CD4-positive, CD25-positive, alpha-beta regulatory T cell (primary cell): ENCODE measurements around the gene AMOTL2. TPM values are rescaled to one million over a fixed set of nuclear protein-coding genes. Genes with fewer than 3 reads are reported as not detected.

Experiments
- ATAC-seq, 2 donors: fragments of 150-1000 bp; cut with Tn5 transposase; one replicate each; pipeline ENCODE4 v1.10.0; 2021; ENCODE audit warnings: low read depth in 2 of 2, moderate number of reproducible peaks in 2 of 2, moderate library complexity in 1 of 2
- DNase-seq, 3 donors: peaks; one replicate each; pipeline versions ENCODE4 v3.0.0 to v3.0.0-alpha.2; 2012 to 2022; ENCODE audit warnings: mixed read lengths in 1 of 3
- H3K27ac ChIP-seq: one replicate; pipeline ENCODE4 v1.7.0; 2013; ENCODE audit warnings: mild to moderate bottlenecking, low read length; ENCODE audit not compliant: insufficient read depth, poor library complexity, severe bottlenecking
- H3K27me3 ChIP-seq: one replicate; pipeline ENCODE4 v1.7.0; 2013; ENCODE audit warnings: low read length; ENCODE audit not compliant: control insufficient read depth, insufficient read depth
- H3K36me3 ChIP-seq: one replicate; pipeline ENCODE4 v1.7.0; 2013; ENCODE audit warnings: mild to moderate bottlenecking, low read length, moderate library complexity; ENCODE audit not compliant: control insufficient read depth, insufficient read depth
- H3K4me1 ChIP-seq: 2 replicates; pipeline ENCODE4 v1.7.0; 2013; ENCODE audit warnings: mild to moderate bottlenecking, low read length; ENCODE audit not compliant: insufficient read depth, control insufficient read depth, poor library complexity, severe bottlenecking
- H3K4me3 ChIP-seq: one replicate; pipeline ENCODE4 v1.7.0; 2013; ENCODE audit warnings: low read depth, mild to moderate bottlenecking, low read length, moderate library complexity
- H3K9me3 ChIP-seq, 2 experiments: 1 replicate in 1 of 2; 2 replicates in 1 of 2; pipeline ENCODE4 v1.7.0; 2013; ENCODE audit warnings: low read length in 2 of 2, mild to moderate bottlenecking in 1 of 2, moderate library complexity in 1 of 2; ENCODE audit not compliant: control insufficient read depth in 2 of 2
- H3K27ac Mint-ChIP-seq, 3 donors: one replicate each; pipeline ENCODE4 v1.8.0; 2020 to 2022; ENCODE audit warnings: mild to moderate bottlenecking in 3 of 3, mixed read lengths in 3 of 3, moderate library complexity in 2 of 3
- H3K27me3 Mint-ChIP-seq: one replicate; pipeline ENCODE4 v1.8.0; 2022; ENCODE audit warnings: mild to moderate bottlenecking, mixed read lengths
- H3K36me3 Mint-ChIP-seq: one replicate; pipeline ENCODE4 v1.8.0; 2020; ENCODE audit warnings: mixed read lengths
- H3K4me1 Mint-ChIP-seq, 4 donors: one replicate each; pipeline ENCODE4 v1.8.0; 2020 to 2022; ENCODE audit warnings: mixed read lengths in 4 of 4, mild to moderate bottlenecking in 1 of 4
- H3K4me3 Mint-ChIP-seq, 4 donors: one replicate each; pipeline ENCODE4 v1.8.0; 2020 to 2022; ENCODE audit warnings: mild to moderate bottlenecking in 4 of 4, mixed read lengths in 4 of 4, moderate library complexity in 3 of 4
- H3K9me3 Mint-ChIP-seq, 7 donors: one replicate each; pipeline ENCODE4 v1.8.0; 2020 to 2022; ENCODE audit warnings: mixed read lengths in 7 of 7, mild to moderate bottlenecking in 3 of 7, moderate library complexity in 2 of 7
- polyA plus RNA-seq, 4 donors: library from polyadenylated mRNA; unstranded; fragments of 300-500 nt; fragmentation: Illumina TruSeq; gene quantifications; one replicate each; pipeline ENCODE4 v1.2.3, GENCODE V29; 2021
- total RNA-seq: library from RNA; stranded (reverse); gene quantifications from one replicate; pipeline ENCODE4 v1.2.3, GENCODE V29; 2022

Gene AMOTL2
- total and polyA plus RNA-seq, 5 donors from 2014 or later: not detected

DNA sequence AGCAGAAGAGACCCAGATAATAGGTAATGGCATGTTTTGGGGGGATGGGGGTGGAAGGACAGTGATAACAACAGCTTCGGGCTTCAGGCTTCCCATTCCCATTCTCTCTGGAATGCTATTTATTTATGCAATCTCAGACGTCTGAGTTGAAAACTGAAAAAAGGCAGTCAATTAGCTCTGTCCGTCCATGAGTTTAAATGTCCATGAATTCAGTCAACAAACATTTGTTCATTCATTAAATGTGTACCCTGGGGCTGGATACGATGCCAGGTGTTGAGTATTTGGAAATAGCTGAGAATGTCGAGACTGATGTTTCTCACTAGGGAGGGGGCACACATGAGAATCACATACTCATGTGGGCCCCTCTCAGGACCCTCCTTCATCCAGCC, 42.4 kb downstream of the AMOTL2 start:
- Mint-ChIP-seq H3K4me1 (no peaks in the 10 kb centered on the region), H3K9me3 (peaks cover 0 to 1% (median 0%) of the 10 kb centered on the region in 7 donors), H3K27ac (no peak overlapping the region), H3K4me3 (no peak overlapping the region), H3K36me3 (no peaks in the 10 kb centered on the region), H3K27me3 (no peaks in the 10 kb centered on the region)
- Histone ChIP-seq H3K36me3 (no peaks in the 10 kb centered on the region), H3K4me1 (no peaks in the 10 kb centered on the region), H3K27me3 (no peaks in the 10 kb centered on the region), H3K9me3 (no peaks in the 10 kb centered on the region), H3K27ac (no peak overlapping the region), H3K4me3 (no peak overlapping the region)
- no peak for ATAC-seq
- DNase-seq: no peak

DNA sequence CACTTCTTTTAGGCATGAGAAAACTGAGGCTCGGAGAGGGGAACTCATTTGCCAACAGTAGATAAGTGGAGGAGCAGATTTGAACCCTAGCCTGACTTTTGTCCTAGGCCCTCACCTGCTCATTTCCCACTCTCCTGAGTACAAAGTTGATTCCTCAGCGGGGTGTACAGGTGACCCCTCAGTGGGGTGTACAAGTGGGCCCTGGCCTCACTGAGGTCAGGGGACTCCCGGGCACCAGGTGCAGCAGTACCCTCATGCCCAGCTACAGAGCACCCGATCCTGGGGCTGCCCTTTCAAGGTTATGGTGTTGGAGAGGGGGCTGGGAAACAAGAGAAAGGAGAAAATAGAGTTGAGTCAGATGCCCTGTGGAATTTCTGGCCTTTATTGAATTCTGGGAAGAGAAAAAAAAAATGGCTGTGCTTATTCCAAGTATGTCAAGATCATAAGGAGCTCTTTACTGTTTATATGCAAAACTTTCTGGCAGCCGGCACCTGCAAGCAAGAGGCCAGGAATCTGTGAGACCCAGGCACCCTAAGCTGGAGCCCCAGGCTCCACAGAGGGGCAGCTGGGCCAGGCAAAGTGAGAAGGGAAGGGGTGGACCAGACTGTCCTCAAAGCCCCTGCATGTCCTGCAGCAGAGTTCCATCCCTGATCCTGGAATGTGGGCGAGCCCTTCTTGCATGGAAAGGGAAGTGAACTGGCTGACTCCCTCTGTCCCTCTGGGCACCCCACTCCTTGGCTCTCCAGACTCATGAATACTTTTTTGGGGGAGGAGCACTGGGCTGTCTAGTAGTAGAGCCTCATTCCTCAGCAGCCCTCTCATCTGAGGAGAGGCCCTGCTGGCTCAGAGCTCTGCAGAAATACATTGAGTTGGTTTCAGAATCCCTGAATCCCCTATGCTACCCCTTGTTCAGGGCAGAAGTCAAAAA, 43.1 kb downstream of the AMOTL2 start:
- no peaks in the 10 kb centered on the region for H3K9me3 ChIP-seq
- H3K36me3 ChIP-seq: no peaks in the 10 kb centered on the region
- Mint-ChIP-seq H3K36me3 (no peaks in the 10 kb centered on the region), H3K9me3 (peaks cover 0 to 1% (median 0%) of the 10 kb centered on the region in 7 donors), H3K27me3 (no peaks in the 10 kb centered on the region), H3K4me3 (no peak overlapping the region), H3K27ac (no peak overlapping the region), H3K4me1 (no peaks in the 10 kb centered on the region)
- no peaks in the 10 kb centered on the region for H3K4me1 ChIP-seq
- no peaks in the 10 kb centered on the region for H3K27me3 ChIP-seq
- DNase-seq (no peak), ATAC-seq (no peak)
- H3K27ac ChIP-seq: no peak overlapping the region
- no peak overlapping the region for H3K4me3 ChIP-seq

DNA sequence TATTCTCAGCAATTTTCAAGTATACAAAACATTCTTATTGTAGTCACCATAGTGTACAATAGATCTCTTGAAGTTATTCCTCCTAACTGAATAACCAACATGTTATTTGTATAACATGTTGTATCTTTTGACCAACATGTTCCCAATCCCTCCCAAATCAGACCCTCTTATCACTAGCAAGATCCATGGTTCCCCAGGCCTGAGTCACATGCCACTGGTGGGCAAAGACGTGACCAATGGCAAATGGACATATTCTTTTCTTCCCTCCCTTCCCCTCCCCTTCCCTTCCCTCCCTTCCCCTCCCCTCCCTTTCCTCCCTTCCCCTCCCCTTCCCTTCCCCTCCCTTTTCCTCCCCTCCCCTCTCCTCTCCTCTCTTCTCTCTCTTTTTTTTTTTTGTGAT, 45.4 kb downstream of the AMOTL2 start:
- Histone ChIP-seq H3K4me1 (no peaks in the 10 kb centered on the region), H3K4me3 (no peak overlapping the region), H3K27me3 (peaks cover 2% of the 10 kb centered on the region), H3K36me3 (no peaks in the 10 kb centered on the region), H3K9me3 (no peaks in the 10 kb centered on the region), H3K27ac (no peak overlapping the region)
- DNase-seq (no peak), ATAC-seq (no peak)
- H3K4me3 Mint-ChIP-seq: no peak overlapping the region
- H3K27ac Mint-ChIP-seq: no peak overlapping the region
- H3K36me3 Mint-ChIP-seq: no peaks in the 10 kb centered on the region
- peaks cover 0 to 1% (median 0%) of the 10 kb centered on the region in 7 donors for H3K9me3 Mint-ChIP-seq
- H3K27me3 Mint-ChIP-seq: no peaks in the 10 kb centered on the region
- no peaks in the 10 kb centered on the region for H3K4me1 Mint-ChIP-seq

DNA sequence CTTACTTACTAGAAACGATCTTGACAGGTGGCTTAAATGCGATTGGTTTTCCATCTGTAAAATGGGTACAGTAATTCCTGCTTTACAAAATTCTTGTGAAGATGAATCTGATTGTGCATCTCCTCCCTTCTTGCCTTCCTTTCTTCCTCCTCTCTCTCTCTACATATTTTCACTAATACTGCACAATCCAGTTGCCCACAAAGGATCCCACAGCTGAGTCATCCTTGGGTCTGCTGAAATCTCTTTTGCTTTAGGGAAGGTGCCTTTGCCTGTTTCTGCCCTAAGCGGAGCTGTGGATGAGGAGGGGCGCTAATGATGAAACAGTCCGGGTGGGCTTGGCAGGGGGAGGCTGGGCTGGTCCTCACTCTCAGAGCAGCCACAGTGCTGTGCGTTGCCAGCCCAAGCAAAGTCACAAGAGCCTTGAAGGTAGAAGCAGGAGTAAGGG, 46.1 kb downstream of the AMOTL2 start:
- peaks cover 0 to 1% (median 0%) of the 10 kb centered on the region in 7 donors for H3K9me3 Mint-ChIP-seq
- Histone ChIP-seq H3K36me3 (no peaks in the 10 kb centered on the region), H3K27ac (no peak overlapping the region), H3K4me3 (no peak overlapping the region), H3K4me1 (no peaks in the 10 kb centered on the region), H3K9me3 (no peaks in the 10 kb centered on the region), H3K27me3 (peaks cover 2% of the 10 kb centered on the region)
- H3K36me3 Mint-ChIP-seq: no peaks in the 10 kb centered on the region
- peaks cover 2% of the 10 kb centered on the region for H3K27me3 Mint-ChIP-seq
- no peak overlapping the region for H3K4me3 Mint-ChIP-seq
- DNase-seq (no peak), ATAC-seq (no peak)
- no peaks in the 10 kb centered on the region for H3K4me1 Mint-ChIP-seq
- H3K27ac Mint-ChIP-seq: no peak overlapping the region

- H3K36me3 ChIP-seq: no peaks in the 10 kb centered on the region
- no peak for DNase-seq
- Mint-ChIP-seq H3K4me1 (no peaks in the 10 kb centered on the region), H3K9me3 (peaks cover 0 to 1% (median 0%) of the 10 kb centered on the region in 7 donors), H3K36me3 (no peaks in the 10 kb centered on the region), H3K27me3 (peaks cover 6% of the 10 kb centered on the region), H3K27ac (no peak overlapping the region), H3K4me3 (no peak overlapping the region)
- H3K4me1 ChIP-seq: no peaks in the 10 kb centered on the region
- no peak overlapping the region for H3K4me3 ChIP-seq
- no peak overlapping the region for H3K27ac ChIP-seq
- H3K9me3 ChIP-seq: no peaks in the 10 kb centered on the region
- peaks cover 2% of the 10 kb centered on the region for H3K27me3 ChIP-seq
- ATAC-seq: no peak
These were observed 46.7 kb downstream of the AMOTL2 start for GRCh38 chr3:134327594-134327975.

DNA sequence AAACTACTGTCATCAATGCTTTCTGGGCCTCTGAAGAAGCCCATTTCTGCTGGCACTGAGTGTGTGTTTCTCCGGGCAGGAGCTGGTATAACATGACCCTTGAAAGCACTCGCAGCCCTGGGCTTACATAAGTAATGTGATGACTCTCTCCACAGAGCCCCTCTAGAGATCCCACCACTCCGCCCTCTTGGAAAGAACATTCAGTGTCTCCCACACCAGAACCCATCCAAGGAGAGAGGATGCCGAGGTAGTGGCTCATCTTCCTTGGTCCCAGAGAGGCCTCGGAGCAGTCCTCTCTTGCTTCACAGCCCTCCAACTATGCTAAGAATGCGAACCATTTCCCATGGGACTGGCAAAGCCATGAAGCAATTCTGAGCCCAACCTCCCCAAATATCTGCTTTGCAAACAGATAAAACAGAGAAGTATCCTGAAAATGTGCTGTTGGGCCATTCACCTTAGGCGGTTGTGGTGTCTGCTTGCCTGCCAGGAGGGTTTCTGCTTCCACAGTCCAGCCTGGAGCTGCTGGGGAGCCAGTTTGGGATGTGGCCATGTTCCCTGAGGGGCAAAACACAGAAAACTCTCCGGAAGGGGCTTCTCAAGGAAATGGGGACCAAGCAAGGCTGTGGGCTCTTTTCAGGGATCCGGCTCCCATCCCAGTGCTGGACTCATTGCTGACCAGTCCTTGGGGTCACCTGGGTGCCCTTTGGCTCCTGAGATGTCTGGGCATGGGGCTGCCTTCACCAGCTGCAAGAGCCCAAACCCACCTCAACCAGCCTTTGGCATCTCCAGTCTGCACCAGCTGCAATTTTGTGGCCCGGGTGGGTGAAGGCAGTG, 47.3 kb downstream of the AMOTL2 start:
- Mint-ChIP-seq H3K27me3 (peaks cover 11% of the 10 kb centered on the region), H3K9me3 (peaks cover 0 to 1% (median 0%) of the 10 kb centered on the region in 7 donors), H3K4me1 (no peaks in the 10 kb centered on the region), H3K36me3 (no peaks in the 10 kb centered on the region), H3K27ac (no peak overlapping the region), H3K4me3 (no peak overlapping the region)
- no peak for ATAC-seq
- H3K27me3 ChIP-seq: peaks cover 2% of the 10 kb centered on the region
- H3K4me3 ChIP-seq: no peak overlapping the region
- H3K4me1 ChIP-seq: no peaks in the 10 kb centered on the region
- DNase-seq: no peak
- H3K36me3 ChIP-seq: no peaks in the 10 kb centered on the region
- H3K27ac ChIP-seq: no peak overlapping the region
- H3K9me3 ChIP-seq: no peaks in the 10 kb centered on the region

DNA sequence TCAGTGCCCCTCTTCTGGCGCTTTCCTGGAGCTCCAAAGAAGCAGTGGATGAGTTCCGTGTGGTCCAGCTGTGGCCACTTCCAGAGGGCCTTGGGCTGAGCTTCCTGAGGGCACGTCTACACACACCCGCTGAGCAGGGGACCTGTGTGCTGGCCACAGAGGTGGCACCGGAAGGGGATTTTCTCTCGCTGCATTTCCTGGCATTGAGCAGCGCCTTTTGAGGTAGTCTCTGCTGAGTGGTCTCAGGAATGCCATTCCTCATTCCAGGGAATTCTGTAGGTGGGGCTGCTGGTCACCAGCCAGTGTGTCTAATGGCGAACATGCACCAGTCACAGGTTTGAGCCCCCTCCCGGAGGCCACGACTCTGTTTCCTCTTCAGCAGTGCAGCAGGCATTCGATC, 48.1 kb downstream of the AMOTL2 start:
- Mint-ChIP-seq H3K27me3 (peaks cover 13% of the 10 kb centered on the region), H3K4me3 (no peak overlapping the region), H3K4me1 (no peaks in the 10 kb centered on the region), H3K36me3 (no peaks in the 10 kb centered on the region), H3K9me3 (peaks cover 0 to 1% (median 0%) of the 10 kb centered on the region in 7 donors), H3K27ac (no peak overlapping the region)
- H3K36me3 ChIP-seq: no peaks in the 10 kb centered on the region
- no peaks in the 10 kb centered on the region for H3K4me1 ChIP-seq
- DNase-seq (no peak), ATAC-seq (no peak)
- H3K27me3 ChIP-seq: peaks cover 2% of the 10 kb centered on the region
- no peaks in the 10 kb centered on the region for H3K9me3 ChIP-seq
- no peak overlapping the region for H3K4me3 ChIP-seq
- no peak overlapping the region for H3K27ac ChIP-seq
